Nucleus accumbens (tissue), 56 donors: ENCODE measurements around the gene SLC9A5.
A peak's percentile ranks its signal among the peaks of the same experiment; 100 is the strongest.

ENCODE experiments used
- DNase-seq, 56 donors: peaks; one replicate each; lab custom pipeline; 2025; lab: John Stamatoyannopoulos, UW

The SLC9A5 gene

DNA sequence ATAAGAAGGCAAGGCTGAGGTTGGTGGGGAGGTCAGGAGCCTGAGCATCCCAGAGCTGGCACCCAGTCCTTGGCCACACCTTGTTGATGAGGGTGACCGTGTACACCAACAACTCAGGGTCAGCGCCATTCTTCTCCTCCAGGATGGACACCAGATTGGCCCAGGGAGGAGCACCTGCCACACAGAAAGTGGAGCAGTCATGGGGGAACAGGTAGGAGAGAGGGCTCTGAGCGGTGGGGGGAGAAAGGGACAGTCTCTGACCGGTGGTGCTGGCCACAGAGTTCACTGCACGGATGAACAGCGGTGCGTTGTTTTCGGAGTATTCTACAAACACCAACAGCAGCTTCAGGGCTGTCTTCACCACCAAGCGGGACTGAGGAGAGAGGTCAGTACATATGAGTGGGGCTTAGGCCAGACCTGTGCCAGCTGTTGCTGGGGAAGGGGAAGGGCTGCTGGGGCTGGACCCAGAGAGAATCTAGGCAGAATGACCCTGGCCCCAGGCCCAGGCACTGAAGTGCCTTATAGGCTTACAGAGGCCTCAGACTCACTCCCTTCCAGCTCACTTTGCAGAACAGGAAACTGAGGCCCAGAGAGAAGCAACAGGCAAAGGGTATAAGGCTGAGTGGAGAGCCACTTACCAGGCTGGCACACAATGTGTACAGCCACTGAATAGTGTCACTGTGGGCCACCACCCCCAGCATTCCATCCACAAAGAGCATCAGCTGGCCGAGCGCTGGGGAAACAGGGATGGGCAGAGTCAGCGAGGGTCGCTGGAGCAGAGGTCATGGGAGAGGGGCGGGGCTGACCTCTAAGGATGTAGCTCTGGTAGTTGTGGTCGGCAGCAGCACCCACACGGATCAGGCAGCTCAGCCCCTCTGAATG is 11.1 kb upstream of the SLC9A5 start:
- DNase-seq, result no peak

DNA sequence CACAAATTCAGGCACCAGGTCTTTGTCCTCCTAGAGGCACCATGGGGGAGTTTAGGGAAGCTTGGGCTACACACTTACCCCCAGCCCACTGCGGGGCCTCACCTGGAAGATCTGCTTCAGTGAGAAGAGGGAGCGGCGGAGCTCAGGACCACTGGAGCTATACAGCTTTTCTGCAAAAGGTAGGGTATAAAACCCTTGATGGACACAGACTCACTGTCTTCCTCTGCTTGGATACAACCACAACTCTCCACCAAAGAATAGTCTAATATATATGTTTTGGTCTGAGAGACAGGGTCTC is 10.6 kb upstream of the SLC9A5 start:
- no peak for DNase-seq

- no peak for DNase-seq
Observed at GRCh38 chr16:67238806-67239470, 9.8 kb upstream of the SLC9A5 start.

GRCh38 chr16:67240506-67240905 is 8.3 kb upstream of the SLC9A5 start:
- DNase-seq, result no peak

DNA sequence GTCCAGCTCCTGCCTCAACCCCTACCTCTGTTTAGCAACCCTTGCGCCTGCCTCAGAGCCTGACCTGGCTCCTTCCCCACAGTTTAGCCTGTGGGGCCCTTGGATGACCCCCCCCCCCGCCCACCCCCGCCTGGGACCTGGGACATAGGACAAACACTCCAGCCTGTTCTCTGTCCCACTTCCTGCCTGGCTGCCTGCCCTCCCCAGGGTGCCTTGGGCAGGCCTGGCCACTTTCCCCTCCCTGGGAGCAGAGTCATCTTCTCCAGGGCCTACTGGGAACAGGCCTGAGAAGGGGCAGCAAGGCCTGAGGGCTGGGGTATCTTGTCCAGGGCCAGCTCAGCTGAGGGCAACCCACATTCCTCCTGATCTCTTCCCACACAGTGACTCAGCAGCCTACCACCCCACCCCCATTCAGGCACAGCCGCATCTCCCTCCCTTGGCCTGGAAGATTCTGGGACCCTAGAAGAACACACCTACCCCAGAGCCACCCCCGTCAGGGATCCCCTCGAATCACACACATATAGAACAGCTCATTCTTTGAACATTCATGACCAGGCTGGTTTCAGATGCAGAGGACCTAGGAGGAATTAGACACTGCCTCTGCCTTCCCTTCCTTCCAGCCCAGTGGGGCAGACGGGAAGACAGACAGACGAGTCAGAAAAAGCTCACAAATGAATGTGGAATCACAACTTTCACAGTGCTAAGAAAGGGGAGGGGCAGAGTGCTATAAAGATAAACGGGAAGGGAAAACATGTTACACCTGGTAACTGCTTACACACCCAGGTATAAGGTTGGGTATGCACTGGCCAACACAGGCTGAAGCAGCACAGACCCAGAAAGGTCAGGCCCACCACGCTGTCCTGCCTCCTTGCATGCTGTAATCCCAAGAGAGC is 7.5 kb upstream of the SLC9A5 start:
- DNase-seq, result peak in 4 of 56 donors; percentile 10 to 39 (median 36)

GRCh38 chr16:67242138-67242730 is 6.5 kb upstream of the SLC9A5 start:
- no peak for DNase-seq

GRCh38 chr16:67243481-67243880 is 5.3 kb upstream of the SLC9A5 start:
- peak in 2 of 56 donors; percentile 10 to 16 for DNase-seq

DNA sequence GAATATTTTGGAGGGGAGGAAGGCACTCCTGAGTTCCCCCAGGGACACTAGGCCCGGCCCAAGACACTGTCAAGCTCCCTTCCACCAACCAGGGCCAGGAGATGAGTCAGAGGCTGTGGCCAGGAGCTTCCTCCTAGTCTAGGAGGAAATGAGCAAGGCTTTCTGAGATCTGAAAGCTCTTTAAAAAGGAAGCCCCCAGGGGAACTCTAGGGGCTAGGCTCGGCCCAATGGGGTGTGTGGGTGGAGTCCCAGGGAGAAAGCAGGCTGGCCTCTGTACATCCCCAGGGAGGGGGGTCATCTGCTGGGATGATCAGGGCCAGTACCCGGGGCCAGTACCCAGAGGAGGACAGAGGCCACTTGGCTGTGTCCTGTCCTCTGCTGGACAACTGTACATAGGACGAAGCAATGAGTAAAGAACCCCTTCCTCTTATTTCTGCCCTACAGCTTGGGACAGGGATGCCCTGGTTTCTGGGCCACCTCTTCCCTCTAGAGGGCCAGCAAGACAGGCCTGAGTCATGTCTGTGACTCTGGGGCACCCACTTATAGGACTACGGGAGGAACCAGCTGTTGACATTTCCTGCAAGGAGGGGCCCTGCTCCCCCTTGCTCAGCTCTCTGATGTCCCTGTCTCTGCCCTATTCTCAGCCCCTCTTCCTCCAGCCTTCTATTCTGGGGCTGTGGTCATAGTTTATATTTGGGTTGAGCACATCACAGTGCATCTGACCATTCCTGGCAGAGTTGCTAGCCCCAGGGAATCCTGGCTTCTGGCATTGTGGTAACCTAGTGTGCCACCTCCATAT is 4.2 kb upstream of the SLC9A5 start:
- DNase-seq, result peak in 20 of 56 donors; percentile 13 to 60 (median 31)

GRCh38 chr16:67245186-67245585 is 3.6 kb upstream of the SLC9A5 start:
- DNase-seq, result no peak

DNA sequence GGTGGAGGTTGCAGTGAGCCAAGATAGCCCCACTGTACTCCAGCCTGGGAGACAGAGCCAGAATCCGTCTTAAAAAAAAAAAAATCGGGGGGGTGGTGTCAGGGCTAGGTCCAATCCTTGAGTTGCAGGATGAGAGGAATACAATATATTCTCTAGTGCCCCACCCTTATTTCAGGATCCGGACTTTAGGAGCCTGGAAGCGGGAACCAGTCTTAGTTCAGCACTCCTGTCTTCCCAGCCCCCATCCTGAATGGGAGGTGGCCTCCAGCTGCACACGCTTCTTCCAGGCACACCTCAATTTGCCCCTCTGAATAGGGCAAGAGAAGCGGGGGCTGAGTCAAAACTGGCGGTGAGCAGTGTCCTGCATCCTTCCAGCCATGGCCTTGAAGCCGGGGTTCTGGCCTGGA is 3.1 kb upstream of the SLC9A5 start:
- DNase-seq, result no peak

DNA sequence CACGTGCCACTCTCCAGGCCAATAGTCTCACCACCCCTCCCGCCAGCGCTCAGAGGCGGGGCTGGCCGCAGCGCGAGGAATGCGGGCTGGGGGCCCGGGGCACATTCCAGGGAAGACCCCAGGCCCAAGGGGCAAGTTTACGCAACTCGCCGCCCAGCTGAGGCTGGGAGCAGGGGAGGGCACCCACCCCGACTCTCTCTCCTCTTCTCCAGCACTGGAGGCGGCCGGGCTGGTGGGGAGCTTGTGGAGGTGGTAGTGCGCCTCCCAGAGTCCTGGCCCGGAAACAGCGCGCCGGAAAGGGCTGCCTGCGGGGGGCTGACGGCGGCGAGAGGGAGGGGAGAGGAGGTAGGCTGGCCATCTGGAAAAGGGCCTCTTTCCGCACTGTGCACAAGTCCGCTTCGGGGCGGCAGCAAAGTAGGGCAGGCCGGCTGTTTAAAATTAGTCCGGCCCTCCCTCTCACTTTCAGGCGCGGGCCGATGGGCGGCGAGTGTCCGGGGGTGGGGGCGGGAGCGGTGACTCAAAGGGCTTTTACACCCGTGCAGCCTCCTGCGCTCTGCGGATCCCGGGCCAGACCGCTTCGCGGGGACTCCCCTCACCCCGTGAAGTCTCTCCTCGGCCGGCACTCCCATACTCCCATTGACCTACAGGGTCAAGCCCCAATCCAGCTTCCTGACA is 2.6 kb upstream of the SLC9A5 start:
- peak in 40 of 56 donors; percentile 14 to 80 (median 50) for DNase-seq

DNA sequence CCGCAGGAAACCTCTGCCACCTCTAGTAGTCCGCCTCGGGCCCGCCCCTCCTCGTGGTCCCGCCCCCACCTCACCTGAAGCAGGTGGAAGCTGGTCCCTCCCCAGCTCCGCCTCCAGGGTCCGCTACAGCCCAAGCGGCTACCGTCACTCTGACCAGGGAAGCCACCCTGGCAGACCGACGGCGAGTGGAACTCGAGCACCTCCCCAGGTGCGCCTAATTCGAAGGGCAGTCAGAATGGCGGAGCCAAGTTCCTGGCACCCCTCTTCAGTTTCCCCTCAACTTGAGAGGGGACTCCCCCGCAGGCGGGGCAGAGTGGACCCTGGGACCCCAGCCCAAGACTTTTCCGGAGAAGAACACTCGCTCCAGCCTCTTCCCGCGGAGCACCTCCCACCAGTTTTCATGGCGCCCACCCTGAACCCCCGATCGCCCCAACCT is 2.0 kb upstream of the SLC9A5 start:
- DNase-seq, result peak in 2 of 56 donors; percentile 35 to 54

- DNase-seq, result peak in 55 of 56 donors; percentile 45 to 95 (median 86)
Observed at GRCh38 chr16:67247192-67248072, 1.3 kb upstream of the SLC9A5 start, which contains the start of gene FHOD1. FHOD1 (minus strand) TSS chr16:67247481; CDS start chr16:67247410, 71 bp downstream.

DNA sequence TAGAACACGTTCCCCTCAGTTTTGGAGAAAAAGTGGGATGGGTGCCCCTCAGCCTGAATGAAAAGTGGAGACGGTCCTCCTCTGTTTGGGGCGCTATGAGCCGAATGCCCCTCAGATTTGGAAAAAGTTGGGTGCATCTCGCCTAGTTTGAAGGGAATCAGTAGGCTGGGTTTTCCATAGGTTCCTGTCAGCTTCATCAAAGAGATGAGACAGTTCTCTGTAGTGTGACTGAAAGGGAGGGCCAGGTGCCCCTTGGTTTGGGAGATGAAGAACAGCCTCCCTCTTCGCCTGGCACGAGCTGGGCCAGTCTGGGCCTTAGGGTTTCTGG is 742 bp upstream of the SLC9A5 start:
- no peak for DNase-seq

GRCh38 chr16:67249178-67250044 is 632 bp downstream of the SLC9A5 start:
- peak in 4 of 56 donors; percentile 20 to 49 (median 26) for DNase-seq

DNA sequence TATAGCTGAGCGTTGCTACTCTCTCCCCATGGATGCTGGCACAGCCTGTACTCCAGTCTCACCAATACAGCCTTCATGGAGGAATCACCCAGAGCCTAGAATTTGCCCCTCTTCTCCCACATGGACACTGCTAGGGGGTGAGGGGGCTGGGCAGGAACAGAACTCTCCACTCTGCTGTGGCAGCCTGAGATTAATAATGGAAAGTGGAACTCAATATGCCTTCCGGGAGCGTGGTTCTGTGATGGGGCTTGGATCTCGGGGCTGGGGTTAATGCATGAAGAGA is 1.2 kb downstream of the SLC9A5 start:
- DNase-seq, result no peak
